ENCODE results near the gene GRIN2D.

The GRIN2D gene

DNA sequence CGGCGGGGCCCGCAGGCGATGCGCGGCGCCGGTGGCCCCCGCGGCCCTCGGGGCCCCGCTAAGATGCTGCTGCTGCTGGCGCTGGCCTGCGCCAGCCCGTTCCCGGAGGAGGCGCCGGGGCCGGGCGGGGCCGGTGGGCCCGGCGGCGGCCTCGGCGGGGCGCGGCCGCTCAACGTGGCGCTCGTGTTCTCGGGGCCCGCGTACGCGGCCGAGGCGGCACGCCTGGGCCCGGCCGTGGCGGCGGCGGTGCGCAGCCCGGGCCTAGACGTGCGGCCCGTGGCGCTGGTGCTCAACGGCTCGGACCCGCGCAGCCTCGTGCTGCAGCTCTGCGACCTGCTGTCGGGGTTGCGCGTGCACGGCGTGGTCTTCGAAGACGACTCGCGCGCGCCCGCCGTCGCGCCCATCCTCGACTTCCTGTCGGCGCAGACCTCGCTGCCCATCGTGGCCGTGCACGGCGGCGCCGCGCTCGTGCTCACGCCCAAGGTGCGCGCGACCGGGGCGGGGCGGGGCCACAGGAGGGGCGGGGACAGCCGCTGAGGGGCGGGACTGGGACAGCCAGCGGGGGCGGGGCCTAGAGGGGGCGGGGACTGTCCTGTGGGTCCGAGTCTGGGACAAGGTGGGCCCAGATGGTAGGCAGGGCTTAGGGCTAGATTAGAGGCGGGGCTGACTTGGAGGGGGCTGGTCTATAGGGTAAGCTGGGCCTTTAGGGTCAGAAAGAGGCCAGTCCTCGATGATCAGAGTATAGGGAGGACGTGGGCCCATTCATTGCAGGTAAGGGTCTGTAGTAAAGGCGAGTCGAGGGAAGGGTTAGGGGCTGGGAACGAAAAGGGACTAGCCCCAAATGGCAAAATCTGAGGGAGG lies 5.1 kb downstream of the GRIN2D start:
- DNase-seq, result no peak

DNA sequence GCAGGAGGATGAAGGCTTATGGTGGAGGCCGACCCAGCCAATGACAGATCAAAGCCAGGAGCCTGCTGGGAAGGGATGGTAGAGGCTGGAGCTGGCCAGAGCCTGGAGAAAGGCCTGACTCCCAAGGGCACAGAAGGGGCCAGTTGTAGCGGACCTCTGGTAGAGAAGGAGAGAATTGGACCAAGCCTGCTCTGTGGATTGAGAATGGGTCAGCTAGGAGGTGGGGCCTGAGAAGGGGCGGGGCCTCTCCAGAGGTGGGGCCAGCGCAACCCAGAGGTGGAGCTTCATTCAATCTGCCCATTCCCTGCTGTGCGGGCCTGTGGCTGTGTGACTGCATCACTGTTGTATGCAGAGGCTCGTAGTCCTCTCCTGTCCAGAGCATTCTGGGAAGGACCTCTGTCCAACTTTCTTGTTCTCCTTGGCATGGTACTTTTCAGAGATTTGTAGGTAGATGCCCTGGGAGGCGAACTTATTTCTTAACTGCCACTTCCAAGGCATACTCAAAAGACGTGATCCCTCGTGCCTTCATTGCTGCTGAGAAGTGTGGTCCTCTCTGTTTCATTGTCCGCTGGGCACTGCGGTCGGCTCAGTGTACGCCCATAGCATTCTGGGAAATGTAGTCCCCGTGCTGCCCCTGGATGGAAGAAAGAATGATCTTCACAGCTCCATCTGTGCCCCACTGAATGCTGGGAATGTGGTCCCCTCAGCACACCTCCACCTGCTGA lies 6.7 kb downstream of the GRIN2D start:
- DNase-seq, result no peak

GRCh38 chr19:48401287-48401686 lies 7.8 kb downstream of the GRIN2D start:
- no peak for DNase-seq

GRCh38 chr19:48403606-48404005 lies 10.1 kb downstream of the GRIN2D start:
- DNase-seq, result peak; percentile 14 to 56

GRCh38 chr19:48405010-48405659 lies 11.7 kb downstream of the GRIN2D start:
- no peak for DNase-seq

- no peak for DNase-seq
Measured at GRCh38 chr19:48405850-48406249, 12.4 kb downstream of the GRIN2D start.

DNA sequence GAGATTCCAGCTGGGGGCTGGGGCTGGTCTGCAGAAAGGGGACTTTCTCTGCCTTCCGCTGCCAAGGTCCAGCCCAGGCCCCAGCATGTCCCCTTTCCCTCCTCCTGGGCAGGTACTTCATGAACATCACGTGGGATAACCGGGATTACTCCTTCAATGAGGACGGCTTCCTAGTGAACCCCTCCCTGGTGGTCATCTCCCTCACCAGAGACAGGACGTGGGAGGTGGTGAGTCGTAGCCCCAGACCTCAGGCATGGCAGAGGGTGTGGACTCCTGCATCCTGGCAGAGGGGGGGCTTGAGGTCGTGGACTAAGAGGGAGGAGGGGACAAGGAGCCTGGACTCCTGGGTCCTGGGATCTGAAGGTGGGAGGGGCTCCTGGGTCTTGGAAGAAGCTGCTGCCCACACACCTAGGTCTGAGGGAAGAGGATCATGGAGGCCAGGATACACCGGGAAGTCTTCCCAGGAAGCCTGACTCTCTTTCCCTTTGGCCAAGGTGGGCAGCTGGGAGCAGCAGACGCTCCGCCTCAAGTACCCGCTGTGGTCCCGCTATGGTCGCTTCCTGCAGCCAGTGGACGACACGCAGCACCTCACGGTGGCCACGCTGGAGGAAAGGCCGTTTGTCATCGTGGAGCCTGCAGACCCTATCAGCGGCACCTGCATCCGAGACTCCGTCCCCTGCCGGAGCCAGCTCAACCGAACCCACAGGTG lies 20.6 kb downstream of the GRIN2D start:
- DNase-seq, result no peak

- no peak for DNase-seq
Measured at GRCh38 chr19:48415395-48415794, 21.9 kb downstream of the GRIN2D start.

GRCh38 chr19:48415806-48416221 lies 22.3 kb downstream of the GRIN2D start:
- DNase-seq, result no peak

- no peak for DNase-seq
Measured at GRCh38 chr19:48417421-48417820, 24.0 kb downstream of the GRIN2D start.

GRCh38 chr19:48418317-48419064 lies 25.0 kb downstream of the GRIN2D start:
- DNase-seq, result no peak

- DNase-seq, result peak; percentile 44 to 60
Measured at GRCh38 chr19:48419158-48419920, 25.9 kb downstream of the GRIN2D start.

DNA sequence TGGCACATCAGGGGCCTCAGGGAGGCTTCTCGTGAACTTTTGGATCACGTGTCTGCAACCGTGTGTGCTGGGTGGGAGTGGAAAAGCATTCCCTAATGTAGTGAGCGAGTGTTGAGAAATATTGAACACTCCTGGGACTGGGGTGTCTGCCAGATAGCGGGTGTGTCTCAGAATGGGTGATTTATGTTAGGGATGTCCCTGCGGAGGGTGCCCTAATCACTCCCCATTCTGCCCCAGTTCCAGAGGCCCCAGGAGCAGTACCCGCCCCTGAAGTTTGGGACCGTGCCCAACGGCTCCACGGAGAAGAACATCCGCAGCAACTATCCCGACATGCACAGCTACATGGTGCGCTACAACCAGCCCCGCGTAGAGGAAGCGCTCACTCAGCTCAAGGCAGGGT lies 28.1 kb downstream of the GRIN2D start:
- no peak for DNase-seq

GRCh38 chr19:48424694-48425219 lies 31.3 kb downstream of the GRIN2D start:
- DNase-seq, result peak; percentile 23 to 32

DNA sequence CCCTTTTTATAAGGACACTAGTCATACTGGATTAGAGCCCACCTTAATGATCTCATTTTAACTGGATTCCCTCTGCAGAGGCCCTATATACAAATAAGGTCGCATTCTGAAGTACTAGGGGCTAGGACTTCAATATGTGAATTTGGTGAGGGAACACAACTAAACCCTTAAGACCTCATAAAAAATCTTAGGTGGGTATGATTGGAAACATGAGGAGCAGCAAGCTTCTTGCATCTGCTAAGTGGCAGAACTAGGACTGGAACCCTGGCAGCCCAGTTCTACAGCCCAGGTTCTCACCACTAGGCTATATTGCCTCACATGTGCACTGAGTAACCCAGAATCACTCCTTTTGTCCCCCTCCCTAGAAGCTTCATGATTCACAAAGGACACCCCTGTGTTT lies 35.2 kb downstream of the GRIN2D start:
- no peak for DNase-seq

DNA sequence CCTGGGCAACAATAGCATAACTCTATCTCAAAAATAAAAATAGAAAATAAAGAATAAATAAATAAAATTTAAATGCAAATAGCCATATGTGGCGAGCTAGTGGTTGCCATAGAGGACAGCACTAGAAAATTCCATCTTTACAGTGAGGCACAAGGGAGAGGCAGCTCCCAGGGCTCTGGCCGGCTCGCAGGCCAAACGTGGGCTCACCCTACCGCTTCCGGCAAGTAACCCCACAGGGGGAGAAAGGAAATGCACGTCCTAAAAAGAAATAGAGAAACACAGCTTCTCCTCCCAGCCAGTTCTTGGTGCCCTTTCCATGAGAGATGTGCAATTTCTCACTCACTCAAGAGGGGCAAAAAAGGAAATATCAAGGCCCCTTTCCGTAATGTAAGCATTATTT lies 39.9 kb downstream of the GRIN2D start:
- DNase-seq, result no peak

- no peak for DNase-seq
Measured at GRCh38 chr19:48436586-48436985, 43.1 kb downstream of the GRIN2D start.

GRCh38 chr19:48441360-48442050 lies 48.0 kb downstream of the GRIN2D start:
- no peak for DNase-seq

DNA sequence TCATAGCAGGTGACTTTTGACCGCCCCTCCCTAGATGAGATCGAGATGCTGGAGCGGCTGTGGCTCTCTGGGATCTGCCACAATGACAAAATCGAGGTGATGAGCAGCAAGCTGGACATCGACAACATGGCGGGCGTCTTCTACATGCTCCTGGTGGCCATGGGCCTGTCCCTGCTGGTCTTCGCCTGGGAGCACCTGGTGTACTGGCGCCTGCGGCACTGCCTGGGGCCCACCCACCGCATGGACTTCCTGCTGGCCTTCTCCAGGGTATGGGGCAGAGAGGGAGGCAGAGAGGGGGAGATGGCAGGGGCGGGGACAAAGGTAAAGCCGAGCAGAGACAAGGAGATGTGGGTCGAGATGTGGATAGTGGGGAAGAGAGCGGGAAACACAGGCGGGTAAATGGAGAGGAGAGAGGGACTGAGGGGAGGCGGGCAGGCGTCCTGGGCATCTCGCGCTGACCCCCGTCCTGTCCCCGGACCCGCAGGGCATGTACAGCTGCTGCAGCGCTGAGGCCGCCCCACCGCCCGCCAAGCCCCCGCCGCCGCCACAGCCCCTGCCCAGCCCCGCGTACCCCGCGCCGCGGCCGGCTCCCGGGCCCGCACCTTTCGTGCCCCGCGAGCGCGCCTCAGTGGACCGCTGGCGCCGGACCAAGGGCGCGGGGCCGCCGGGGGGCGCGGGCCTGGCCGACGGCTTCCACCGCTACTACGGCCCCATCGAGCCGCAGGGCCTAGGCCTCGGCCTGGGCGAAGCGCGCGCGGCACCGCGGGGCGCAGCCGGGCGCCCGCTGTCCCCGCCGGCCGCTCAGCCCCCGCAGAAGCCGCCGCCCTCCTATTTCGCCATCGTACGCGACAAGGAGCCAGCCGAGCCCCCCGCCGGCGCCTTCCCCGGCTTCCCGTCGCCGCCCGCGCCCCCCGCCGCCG lies 48.9 kb downstream of the GRIN2D start:
- DNase-seq, result no peak

Data from AML-193 (cell line).